Keratinocyte (primary cell): ENCODE results near the gene DDAH2. TPM values are rescaled to one million over a fixed set of nuclear protein-coding genes. Genes with fewer than 3 reads are reported as not detected.

ENCODE experiments used
- DNase-seq: peaks from one replicate; pipeline ENCODE4 v3.0.0-alpha.2; 2011; ENCODE audit warnings: low read depth, missing footprints, low spot score
- FAIRE-seq: peaks from 2 replicates; lab custom pipeline; 2011; peaks lifted over from hg19 to GRCh38; lab: Jason Lieb, UNC
- H2AFZ ChIP-seq: 2 replicates; pipeline ENCODE4 v1.6.0; 2012; ENCODE audit warnings: low read length, control low read depth, inconsistent platforms; ENCODE audit not compliant: control insufficient read depth
- H3K27ac ChIP-seq: 2 replicates; pipeline ENCODE4 v1.5.1; 2011; ENCODE audit warnings: low read length; ENCODE audit not compliant: control insufficient read depth, insufficient read depth
- H3K27me3 ChIP-seq: 3 replicates; pipeline ENCODE4 v1.6.0; 2011; ENCODE audit warnings: low read length; ENCODE audit not compliant: control insufficient read depth, insufficient read depth; ENCODE audit errors: extremely low read depth
- H3K36me3 ChIP-seq, 2 experiments: 2 replicates in 1 of 2; 3 replicates in 1 of 2; pipeline ENCODE4 v1.5.1; 2011; ENCODE audit warnings: low read length in 2 of 2, mild to moderate bottlenecking in 1 of 2; ENCODE audit not compliant: control insufficient read depth in 2 of 2, insufficient read depth in 2 of 2; ENCODE audit errors: extremely low read depth in 1 of 2
- H3K4me1 ChIP-seq: 3 replicates; pipeline ENCODE4 v1.5.1; 2011; ENCODE audit warnings: low read length; ENCODE audit not compliant: control insufficient read depth, insufficient read depth; ENCODE audit errors: extremely low read depth
- H3K4me2 ChIP-seq: 3 replicates; pipeline ENCODE4 v1.6.0; 2011; ENCODE audit warnings: low read depth, low read length; ENCODE audit not compliant: control insufficient read depth, insufficient read depth; ENCODE audit errors: extremely low read depth
- H3K4me3 ChIP-seq, 3 experiments: fragments of 200-600 bp in 1 of 3; sonication (generic) in 1 of 3; 2 replicates in 2 of 3; 3 replicates in 1 of 3; pipeline ENCODE4 v1.5.1; 2011 to 2016; ENCODE audit warnings: low read length in 3 of 3, mild to moderate bottlenecking in 3 of 3, control low read depth in 2 of 3, inconsistent platforms in 1 of 3, low read depth in 1 of 3, mixed read lengths in 1 of 3, mixed run types in 1 of 3, moderate library complexity in 1 of 3; ENCODE audit not compliant: control insufficient read depth in 2 of 3, insufficient read depth in 2 of 3; ENCODE audit errors: extremely low read depth in 1 of 3
- H3K79me2 ChIP-seq: 2 replicates; pipeline ENCODE4 v1.6.0; 2012; ENCODE audit warnings: low read length; ENCODE audit not compliant: control insufficient read depth, insufficient read depth
- H3K9ac ChIP-seq: 3 replicates; pipeline ENCODE4 v1.6.0; 2011; ENCODE audit warnings: low read length; ENCODE audit not compliant: control insufficient read depth, insufficient read depth; ENCODE audit errors: extremely low read depth
- H3K9me1 ChIP-seq: 3 replicates; pipeline ENCODE4 v1.6.0; 2011; ENCODE audit warnings: low read length; ENCODE audit not compliant: control insufficient read depth, insufficient read depth; ENCODE audit errors: extremely low read depth
- H3K9me3 ChIP-seq: 2 replicates; pipeline ENCODE4 v1.5.1; 2012; ENCODE audit warnings: low read depth, low read length; ENCODE audit not compliant: control insufficient read depth
- H4K20me1 ChIP-seq: 3 replicates; pipeline ENCODE4 v1.6.0; 2011; ENCODE audit warnings: low read length; ENCODE audit not compliant: control insufficient read depth, insufficient read depth; ENCODE audit errors: extremely low read depth
- CTCF ChIP-seq, 3 experiments: IDR thresholded peaks in 1 of 3; conservative IDR thresholded peaks in 1 of 3; optimal IDR thresholded peaks in 1 of 3; 2 replicates in 2 of 3; 3 replicates in 1 of 3; pipeline versions ENCODE3 to v1.5.1; 2011; ENCODE audit warnings: low read length in 3 of 3, mild to moderate bottlenecking in 3 of 3, moderate library complexity in 2 of 3, control low read depth in 1 of 3, inconsistent platforms in 1 of 3; ENCODE audit not compliant: insufficient read depth in 2 of 3; ENCODE audit errors: extremely low read depth in 1 of 3
- EZH2 ChIP-seq: IDR thresholded peaks from one replicate; pipeline ENCODE4 v1.6.1; 2012; ENCODE audit warnings: inconsistent platforms, mild to moderate bottlenecking, low read length, moderate library complexity
- dilution Hi-C: fragments of 300-500 bp; cut with MboI; formaldehyde crosslinking; loops from one replicate; pipeline ENCODE4 v1.7.0; 2020; ENCODE audit warnings: low sequenced_read_pairs; ENCODE audit not compliant: extremely low pct_ligation_motif_present
- polyA plus RNA-seq, 5 experiments: library from polyadenylated mRNA; depleted of rRNA in 3 of 5; stranded (reverse) in 3 of 5; stranded (forward) in 1 of 5; unstranded in 1 of 5; fragments of >200 nt; gene quantifications; 1 replicate in 1 of 5; 2 replicates in 3 of 5; 3 replicates in 1 of 5; pipeline versions ENCODE4 v1.2.1 to v1.2.3, GENCODE V29; 2011 to 2012; ENCODE audit warnings: missing spikeins in 2 of 5, low read depth in 1 of 5, low replicate concordance in 1 of 5

DDAH2 gene
- polyA plus RNA-seq, 1 donor (not counting 4 experiments of a cell fraction or from before 2014, with no cell fraction given), result 3.0 TPM

GRCh38 chr6:31752739-31753319 lies 23.7 kb upstream of the DDAH2 start:
- no peak overlapping the region for H3K4me2 ChIP-seq
- no peak overlapping the region for H3K9ac ChIP-seq
- no peak overlapping the region for H3K27ac ChIP-seq
- dilution Hi-C loops, result no loop called here
- H2AFZ ChIP-seq, result no peak overlapping the region
- no peak overlapping the region for H3K4me3 ChIP-seq
- H3K9me1 ChIP-seq, result no peaks in the 10 kb centered on the region
- FAIRE-seq (no peak), DNase-seq (no peak)
- H3K27me3 ChIP-seq, result no peaks in the 10 kb centered on the region
- H3K36me3 ChIP-seq, result peaks cover 0 to 2% of the 10 kb centered on the region in 2 experiments
- TF ChIP-seq CTCF (optimal IDR thresholded peaks at IDR 0.05 in 1 of 3, IDR thresholded peaks at IDR 0.05 in 1 of 3, conservative IDR thresholded peaks at IDR 0.05 in 1 of 3; ENCODE audit: extremely low read depth in 1 of 3, insufficient read depth in 2 of 3, low read length in 3 of 3) (no peak), EZH2 (no peak)
- no peaks in the 10 kb centered on the region for H3K9me3 ChIP-seq
- H3K79me2 ChIP-seq, result no peaks in the 10 kb centered on the region
- no peaks in the 10 kb centered on the region for H4K20me1 ChIP-seq
- H3K4me1 ChIP-seq, result no peaks in the 10 kb centered on the region

- no peak for TF ChIP-seq CTCF (optimal IDR thresholded peaks at IDR 0.05 in 1 of 3, IDR thresholded peaks at IDR 0.05 in 1 of 3, conservative IDR thresholded peaks at IDR 0.05 in 1 of 3; ENCODE audit: extremely low read depth in 1 of 3, insufficient read depth in 2 of 3, low read length in 3 of 3)
- TF ChIP-seq EZH2, result no peak
- Histone ChIP-seq H3K9ac (no peak overlapping the region), H3K27ac (no peak overlapping the region), H3K27me3 (no peaks in the 10 kb centered on the region), H2AFZ (no peak overlapping the region), H3K9me1 (no peaks in the 10 kb centered on the region), H3K4me1 (no peaks in the 10 kb centered on the region), H3K9me3 (no peaks in the 10 kb centered on the region), H3K36me3 (peaks cover 0 to 12% of the 10 kb centered on the region in 2 experiments), H4K20me1 (no peaks in the 10 kb centered on the region), H3K4me2 (no peak overlapping the region), H3K4me3 (no peak overlapping the region), H3K79me2 (no peaks in the 10 kb centered on the region)
- dilution Hi-C loops, result no loop called here
- no peak for FAIRE-seq
- DNase-seq, result no peak
Observed at GRCh38 chr6:31750411-31751022, 21.4 kb upstream of the DDAH2 start.
